Adrenal gland (tissue), 5 donors: ENCODE measurements around the gene LMNA.

Source experiments
- POLR2A ChIP-seq, 2 donors: fragments of 450-650 bp; IDR thresholded peaks; one replicate each; pipeline ENCODE4 v1.6.1; 2017; ENCODE audit warnings: antibody characterized with exemption in 2 of 2, mild to moderate bottlenecking in 2 of 2, moderate library complexity in 1 of 2
- TF ChIP-seq, protein P1 (sequence below), 6 experiments: fragments of 450-650 bp in 4 of 6; fragments of 200-600 bp in 2 of 6; sonication (generic) in 1 of 6; IDR thresholded peaks; 1 replicate in 5 of 6; 2 replicates in 1 of 6; pipeline versions ENCODE4 v1.5.1 to v1.8.0; 2016 to 2021; ENCODE audit warnings: antibody characterized with exemption in 6 of 6, mild to moderate bottlenecking in 2 of 6, moderate library complexity in 1 of 6
- donor health status: DM: no; HTN: no; CAD: no.

DNA sequence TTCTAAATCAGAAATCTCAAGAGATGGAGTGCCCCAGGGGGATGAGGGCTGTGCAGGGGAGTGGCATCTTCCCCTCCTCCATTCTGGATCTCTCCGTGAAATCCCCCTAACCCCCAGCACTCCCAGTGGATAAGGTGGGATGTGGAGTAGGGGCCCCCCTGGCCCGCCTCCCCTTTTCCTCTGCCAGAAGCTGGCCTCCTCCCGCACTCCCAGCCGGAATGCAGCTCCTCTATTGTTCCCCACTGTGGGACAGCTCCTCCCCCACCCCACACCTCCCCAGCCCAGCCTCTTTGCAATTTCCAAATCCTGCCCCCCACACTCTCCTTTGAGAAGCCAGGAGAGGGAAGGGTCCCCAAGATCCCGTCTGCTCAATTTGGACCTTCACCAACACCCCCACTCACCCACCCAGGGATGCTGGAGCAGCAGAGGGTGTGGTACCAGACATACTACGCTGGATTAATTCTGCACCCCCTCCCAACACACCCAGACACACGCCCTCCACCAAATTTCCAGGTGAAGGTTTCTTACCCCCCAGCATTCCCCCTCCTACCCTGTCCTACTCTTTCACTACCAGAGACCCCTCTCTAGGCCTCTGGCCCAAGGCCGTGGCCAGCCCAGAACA, 34.2 kb upstream of the LMNA start:
- TF ChIP-seq, protein P1, sequence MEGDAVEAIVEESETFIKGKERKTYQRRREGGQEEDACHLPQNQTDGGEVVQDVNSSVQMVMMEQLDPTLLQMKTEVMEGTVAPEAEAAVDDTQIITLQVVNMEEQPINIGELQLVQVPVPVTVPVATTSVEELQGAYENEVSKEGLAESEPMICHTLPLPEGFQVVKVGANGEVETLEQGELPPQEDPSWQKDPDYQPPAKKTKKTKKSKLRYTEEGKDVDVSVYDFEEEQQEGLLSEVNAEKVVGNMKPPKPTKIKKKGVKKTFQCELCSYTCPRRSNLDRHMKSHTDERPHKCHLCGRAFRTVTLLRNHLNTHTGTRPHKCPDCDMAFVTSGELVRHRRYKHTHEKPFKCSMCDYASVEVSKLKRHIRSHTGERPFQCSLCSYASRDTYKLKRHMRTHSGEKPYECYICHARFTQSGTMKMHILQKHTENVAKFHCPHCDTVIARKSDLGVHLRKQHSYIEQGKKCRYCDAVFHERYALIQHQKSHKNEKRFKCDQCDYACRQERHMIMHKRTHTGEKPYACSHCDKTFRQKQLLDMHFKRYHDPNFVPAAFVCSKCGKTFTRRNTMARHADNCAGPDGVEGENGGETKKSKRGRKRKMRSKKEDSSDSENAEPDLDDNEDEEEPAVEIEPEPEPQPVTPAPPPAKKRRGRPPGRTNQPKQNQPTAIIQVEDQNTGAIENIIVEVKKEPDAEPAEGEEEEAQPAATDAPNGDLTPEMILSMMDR (IDR thresholded peaks at IDR 0.05) = no peak
- TF ChIP-seq POLR2A (IDR thresholded peaks at IDR 0.05) = no peak
